PC-9 (cell line): ENCODE measurements around the gene CIDEA.

Experiments used
- EZH2 ChIP-seq: fragments of 200-600 bp; sonication (generic); IDR thresholded peaks from 2 replicates; pipeline ENCODE4 v1.8.0; 2017; ENCODE audit warnings: antibody characterized with exemption, low read depth
- TF ChIP-seq, protein P1 (sequence below): fragments of 200-600 bp; sonication (generic); conservative IDR thresholded peaks from 2 replicates; pipeline ENCODE4 v1.6.1; 2017; ENCODE audit warnings: mixed run types, antibody characterized with exemption, mild to moderate bottlenecking, moderate library complexity

DNA sequence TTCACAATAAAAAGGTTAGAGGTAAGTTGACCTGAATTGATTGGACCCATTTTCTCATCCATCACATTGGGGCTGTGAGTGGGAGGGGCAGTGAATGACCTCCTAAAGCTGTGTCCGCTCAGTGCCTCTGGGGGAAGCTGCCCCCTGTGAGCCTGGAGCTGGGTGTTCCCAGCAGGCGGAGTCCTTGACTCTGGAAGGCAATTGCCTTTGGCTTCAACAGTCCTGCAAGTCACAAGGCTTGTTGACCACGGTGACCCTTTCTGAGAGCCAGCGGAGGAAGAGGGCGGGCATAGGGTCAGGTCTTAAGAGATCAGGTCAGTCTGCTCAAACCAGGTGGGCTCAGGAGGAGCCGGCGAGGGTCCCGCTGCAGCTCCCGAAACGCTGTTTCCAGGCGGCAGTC is 1.1 kb upstream of the CIDEA start:
- TF ChIP-seq, protein P1, sequence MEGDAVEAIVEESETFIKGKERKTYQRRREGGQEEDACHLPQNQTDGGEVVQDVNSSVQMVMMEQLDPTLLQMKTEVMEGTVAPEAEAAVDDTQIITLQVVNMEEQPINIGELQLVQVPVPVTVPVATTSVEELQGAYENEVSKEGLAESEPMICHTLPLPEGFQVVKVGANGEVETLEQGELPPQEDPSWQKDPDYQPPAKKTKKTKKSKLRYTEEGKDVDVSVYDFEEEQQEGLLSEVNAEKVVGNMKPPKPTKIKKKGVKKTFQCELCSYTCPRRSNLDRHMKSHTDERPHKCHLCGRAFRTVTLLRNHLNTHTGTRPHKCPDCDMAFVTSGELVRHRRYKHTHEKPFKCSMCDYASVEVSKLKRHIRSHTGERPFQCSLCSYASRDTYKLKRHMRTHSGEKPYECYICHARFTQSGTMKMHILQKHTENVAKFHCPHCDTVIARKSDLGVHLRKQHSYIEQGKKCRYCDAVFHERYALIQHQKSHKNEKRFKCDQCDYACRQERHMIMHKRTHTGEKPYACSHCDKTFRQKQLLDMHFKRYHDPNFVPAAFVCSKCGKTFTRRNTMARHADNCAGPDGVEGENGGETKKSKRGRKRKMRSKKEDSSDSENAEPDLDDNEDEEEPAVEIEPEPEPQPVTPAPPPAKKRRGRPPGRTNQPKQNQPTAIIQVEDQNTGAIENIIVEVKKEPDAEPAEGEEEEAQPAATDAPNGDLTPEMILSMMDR: no peak
- no peak for TF ChIP-seq EZH2
